B cell (primary cell): ENCODE measurements around the gene LHPP. TPM values are rescaled to one million over a fixed set of nuclear protein-coding genes. Genes with fewer than 3 reads are reported as not detected.

Source experiments
- ATAC-seq: fragments of 200-7000 bp; cut with Tn5 transposase; one replicate; pipeline ENCODE4 v1.10.0; 2021; ENCODE audit warnings: low read depth, mild to moderate bottlenecking, moderate number of reproducible peaks, moderate library complexity
- CTCF ChIA-PET: fragments of 350-600 bp; sonication (Branson Sonifier 250); formaldehyde crosslinking; loops from one replicate; lab custom pipeline; 2021; ENCODE audit warnings: antibody characterized with exemption, inconsistent platforms; lab: Charles Lee
- POLR2A ChIA-PET: fragments of 350-600 bp; sonication (Branson Sonifier 250); formaldehyde crosslinking; loops from one replicate; lab custom pipeline; 2021; ENCODE audit warnings: antibody characterized with exemption; lab: Charles Lee
- DNase-seq: peaks from one replicate; pipeline ENCODE4 v3.0.0; 2013
- H2AFZ ChIP-seq: 2 replicates; pipeline ENCODE4 v1.6.1; 2012; ENCODE audit warnings: mild to moderate bottlenecking, low read depth, low read length; ENCODE audit not compliant: insufficient read depth, poor library complexity, severe bottlenecking
- H3K27ac ChIP-seq, 2 donors: 1 replicate in 1 of 2; 2 replicates in 1 of 2; pipeline ENCODE4 v1.5.1; 2012 to 2013; ENCODE audit warnings: low read length in 2 of 2, mild to moderate bottlenecking in 2 of 2, moderate library complexity in 1 of 2
- H3K27me3 ChIP-seq, 4 experiments: fragments of 200-600 bp in 1 of 4; sonication (generic) in 1 of 4; replicated peaks in 1 of 4; 1 replicate in 2 of 4; 2 replicates in 2 of 4; pipeline versions ENCODE4 v1.6.1 to v1.7.0; 2013 to 2016; ENCODE audit warnings: low read length in 3 of 4, mild to moderate bottlenecking in 2 of 4, mixed read lengths in 1 of 4, moderate library complexity in 1 of 4; ENCODE audit not compliant: insufficient read depth in 4 of 4, control insufficient read depth in 3 of 4; ENCODE audit errors: control extremely low read depth in 1 of 4
- H3K36me3 ChIP-seq, 2 experiments: replicated peaks in 1 of 2; 1 replicate in 1 of 2; 2 replicates in 1 of 2; pipeline versions ENCODE4 v1.6.1 to v1.7.1; 2013; ENCODE audit warnings: low read length in 1 of 2; ENCODE audit not compliant: insufficient read depth in 2 of 2, control insufficient read depth in 1 of 2; ENCODE audit errors: control extremely low read depth in 1 of 2, extremely low read depth in 1 of 2
- H3K4me1 ChIP-seq, 2 donors: fragments of 200-600 bp in 1 of 2; sonication (generic) in 1 of 2; 1 replicate in 1 of 2; 2 replicates in 1 of 2; pipeline versions ENCODE4 v1.5.1 to v1.6.1; 2013 to 2017; ENCODE audit warnings: low read length in 2 of 2; ENCODE audit not compliant: control insufficient read depth in 2 of 2, insufficient read depth in 2 of 2
- H3K4me2 ChIP-seq: replicated peaks from 2 replicates; pipeline ENCODE3; 2012; ENCODE audit warnings: mild to moderate bottlenecking, low read depth, low read length; ENCODE audit not compliant: poor library complexity, severe bottlenecking
- H3K4me3 ChIP-seq, 5 experiments: fragments of 200-600 bp in 1 of 5; sonication (generic) in 1 of 5; 1 replicate in 3 of 5; 2 replicates in 2 of 5; pipeline versions ENCODE4 v1.5.1 to v1.7.0; 2011 to 2016; ENCODE audit warnings: low read length in 4 of 5, mild to moderate bottlenecking in 4 of 5, low read depth in 2 of 5, control low read depth in 1 of 5, moderate library complexity in 1 of 5; ENCODE audit not compliant: insufficient read depth in 1 of 5; ENCODE audit errors: control extremely low read depth in 1 of 5, extremely low read depth in 1 of 5
- H3K79me2 ChIP-seq: fragments of 200-600 bp; sonication (generic); one replicate; pipeline ENCODE4 v1.6.0; 2016; ENCODE audit warnings: low read length; ENCODE audit not compliant: control insufficient read depth, insufficient read depth
- H3K9ac ChIP-seq: fragments of 200-600 bp; sonication (generic); 2 replicates; pipeline ENCODE4 v1.6.1; 2017; ENCODE audit warnings: mild to moderate bottlenecking, low read length, moderate library complexity
- H3K9me3 ChIP-seq, 3 donors: one replicate each; pipeline versions ENCODE4 v1.6.1 to v1.7.1; 2013; ENCODE audit warnings: low read length in 2 of 3; ENCODE audit not compliant: control insufficient read depth in 2 of 3, insufficient read depth in 1 of 3; ENCODE audit errors: control extremely low read depth in 1 of 3
- H4K20me1 ChIP-seq: 2 replicates; pipeline ENCODE4 v1.6.0; 2012; ENCODE audit warnings: mild to moderate bottlenecking, low read length; ENCODE audit not compliant: insufficient read depth, control insufficient read depth, poor library complexity, severe bottlenecking
- H3K27ac Mint-ChIP-seq: one replicate; pipeline ENCODE4 v1.8.0; 2021; ENCODE audit warnings: mixed read lengths
- H3K27me3 Mint-ChIP-seq: one replicate; pipeline ENCODE4 v1.8.0; 2021; ENCODE audit warnings: mixed read lengths
- H3K4me1 Mint-ChIP-seq: one replicate; pipeline ENCODE4 v1.8.0; 2021; ENCODE audit warnings: mixed read lengths
- H3K4me3 Mint-ChIP-seq: one replicate; pipeline ENCODE4 v1.8.0; 2021; ENCODE audit warnings: mixed read lengths
- H3K9me3 Mint-ChIP-seq: one replicate; pipeline ENCODE4 v1.8.0; 2022; ENCODE audit warnings: mixed read lengths; ENCODE audit not compliant: insufficient read depth
- CTCF ChIP-seq: fragments of 200-600 bp; IDR thresholded peaks from one replicate; pipeline ENCODE4 v1.8.0; 2022; ENCODE audit warnings: antibody characterized with exemption, mild to moderate bottlenecking
- EZH2 ChIP-seq: IDR thresholded peaks from 2 replicates; pipeline ENCODE4 v1.6.1; 2012; ENCODE audit warnings: borderline replicate concordance, low read depth, mild to moderate bottlenecking, moderate library complexity, low read length; ENCODE audit not compliant: insufficient read depth, poor library complexity, severe bottlenecking
- WGBS: methylation state at CpG from one replicate; pipeline ENCODE4 v1.1.5; 2013; ENCODE audit warnings: missing lambda C conversion rate; ENCODE audit not compliant: insufficient coverage; 5-methylcytosine and 5-hydroxymethylcytosine counted together
- intact Hi-C: fragments of 100-400 bp; cut with micrococcal nuclease; formaldehyde crosslinking; loops from one replicate; pipeline ENCODE4 v1.10.0; 2022
- polyA plus RNA-seq: library from polyadenylated mRNA; depleted of rRNA; stranded (reverse); fragments of >200 nt; gene quantifications from 2 replicates; pipeline ENCODE4 v1.2.3, GENCODE V29; 2012
- total RNA-seq, 2 donors: library from RNA; stranded (reverse); fragments of 120-200 nt in 1 of 2; gene quantifications; 1 replicate in 1 of 2; 2 replicates in 1 of 2; pipeline versions ENCODE4 v1.2.3 to v1.2.4, GENCODE V29; 2013 to 2022

LHPP gene
- total and polyA plus RNA-seq, 2 donors (not counting 1 experiment from before 2014, with no cell fraction given) = 60.2 to 83.5 TPM

- Mint-ChIP-seq H3K4me1 (peaks cover 58% of the 10 kb centered on the region), H3K27ac (peak overlapping the region; percentile 50), H3K9me3 (no peaks in the 10 kb centered on the region), H3K27me3 (no peaks in the 10 kb centered on the region), H3K4me3 (peak overlapping the region; percentile 45)
- Histone ChIP-seq H4K20me1 (no peaks in the 10 kb centered on the region), H3K27ac (no peak overlapping the region), H3K9ac (no peak overlapping the region), H2AFZ (no peak overlapping the region), H3K27me3 (no peaks in the 10 kb centered on the region), H3K36me3 (no peaks in the 10 kb centered on the region), H3K79me2 (peaks cover 22% of the 10 kb centered on the region), H3K4me2 (peak overlapping the region; percentile 45), H3K4me3 (no peak overlapping the region), H3K4me1 (peaks cover 44 to 48% of the 10 kb centered on the region in 2 donors), H3K9me3 (peaks cover 0 to 10% (median 0%) of the 10 kb centered on the region in 3 donors)
- TF ChIP-seq CTCF = no peak
- TF ChIP-seq EZH2 = no peak
- intact Hi-C loops = loop anchor here (5.0 kb wide), 2 partner anchors 33 to 37 kb away; no protein-coding TSS in a partner anchor
- ATAC-seq = peak; percentile 18
- WGBS = 26% methylated on average over 15 of the region's 15 CpGs
- CTCF ChIA-PET = interaction anchor here (1.0 to 1.9 kb wide), 6 partner anchors 9 to 151 kb away, joined by 3 to 4 read pairs (median 4); no protein-coding TSS in a partner anchor
- POLR2A ChIA-PET = interaction anchor here (2.9 kb wide), 1 partner anchor 11 kb away, joined by 18 read pairs; no protein-coding TSS in a partner anchor
- DNase-seq = no peak
These were observed 127.3 kb downstream of the LHPP start for GRCh38 chr10:124588736-124589490.
